HEK293T (cell line): ENCODE results near the gene ZFPM1.

Experiments
- CTCF ChIA-PET: fragments of 350-600 bp; formaldehyde crosslinking; extraction: SDS; loops from one replicate; lab custom pipeline; 2021; ENCODE audit warnings: antibody characterized with exemption, inconsistent platforms; lab: Yijun Ruan, JAX
- POLR2A ChIA-PET: fragments of 350-600 bp; formaldehyde crosslinking; extraction: SDS; loops from one replicate; lab custom pipeline; 2020; ENCODE audit warnings: antibody characterized with exemption, inconsistent platforms; lab: Yijun Ruan, JAX
- DNase-seq: peaks from one replicate; pipeline ENCODE4 v3.0.0; 2012; ENCODE audit warnings: mixed read lengths; ENCODE audit errors: extremely low spot score
- ARNT ChIP-seq: fragments of 450-650 bp; IDR thresholded peaks from 2 replicates; pipeline ENCODE4 v1.6.1; 2017; ENCODE audit warnings: mild to moderate bottlenecking
- BHLHE40 ChIP-seq: fragments of 450-650 bp; IDR thresholded peaks from 2 replicates; pipeline ENCODE4 v1.6.1; 2016; ENCODE audit warnings: mild to moderate bottlenecking, moderate library complexity, borderline replicate concordance
- CTBP1 ChIP-seq: fragments of 450-650 bp; IDR thresholded peaks from 2 replicates; pipeline ENCODE4 v1.6.1; 2016; ENCODE audit warnings: borderline replicate concordance
- ELF4 ChIP-seq: fragments of 450-650 bp; IDR thresholded peaks from 2 replicates; pipeline ENCODE4 v1.6.1; 2017; ENCODE audit warnings: antibody characterized with exemption
- FOXA1 ChIP-seq: fragments of 450-650 bp; IDR thresholded peaks from 2 replicates; pipeline ENCODE4 v1.6.1; 2016; ENCODE audit warnings: mild to moderate bottlenecking
- FOXK2 ChIP-seq: fragments of 450-650 bp; IDR thresholded peaks from 2 replicates; pipeline ENCODE4 v1.6.1; 2016; ENCODE audit warnings: mild to moderate bottlenecking
- FOXM1 ChIP-seq: fragments of 450-650 bp; IDR thresholded peaks from 2 replicates; pipeline ENCODE4 v1.6.1; 2017; ENCODE audit warnings: mild to moderate bottlenecking, borderline replicate concordance
- HDGF ChIP-seq: fragments of 450-650 bp; IDR thresholded peaks from 2 replicates; pipeline ENCODE4 v1.6.1; 2017; ENCODE audit warnings: antibody characterized with exemption, borderline replicate concordance
- L3MBTL2 ChIP-seq: fragments of 450-650 bp; conservative IDR thresholded peaks from 2 replicates; pipeline ENCODE4 v1.6.1; 2016; ENCODE audit warnings: mild to moderate bottlenecking
- LEF1 ChIP-seq: fragments of 450-650 bp; IDR thresholded peaks from 2 replicates; pipeline ENCODE4 v1.6.1; 2017; ENCODE audit warnings: mild to moderate bottlenecking, borderline replicate concordance
- NFRKB ChIP-seq: fragments of 450-650 bp; IDR thresholded peaks from 2 replicates; pipeline ENCODE4 v1.6.1; 2016; ENCODE audit warnings: mild to moderate bottlenecking, moderate library complexity
- PKNOX1 ChIP-seq: fragments of 450-650 bp; IDR thresholded peaks from 2 replicates; pipeline ENCODE4 v1.6.1; 2016
- SP1 ChIP-seq: fragments of 450-650 bp; IDR thresholded peaks from 2 replicates; pipeline ENCODE4 v1.6.1; 2017
- SUZ12 ChIP-seq: fragments of 450-650 bp; IDR thresholded peaks from 2 replicates; pipeline ENCODE4 v1.6.1; 2016; ENCODE audit warnings: mild to moderate bottlenecking
- TARDBP ChIP-seq: fragments of 450-650 bp; IDR thresholded peaks from 2 replicates; pipeline ENCODE4 v1.6.1; 2016
- ZNF384 ChIP-seq: fragments of 450-650 bp; IDR thresholded peaks from 2 replicates; pipeline ENCODE4 v1.6.1; 2016

The ZFPM1 gene

GRCh38 chr16:88444826-88445582 is 8.1 kb upstream of the ZFPM1 start:
- ChIA-PET CTCF (no interaction called here), POLR2A (no interaction called here)
- no peak for TF ChIP-seq SUZ12
- TF ChIP-seq SP1: no peak
- no peak for TF ChIP-seq TARDBP
- no peak for TF ChIP-seq BHLHE40
- no peak for TF ChIP-seq FOXA1
- TF ChIP-seq HDGF: no peak
- TF ChIP-seq ZNF384: no peak
- TF ChIP-seq ARNT: no peak
- TF ChIP-seq ELF4: no peak
- TF ChIP-seq NFRKB: no peak
- no peak for TF ChIP-seq FOXM1
- TF ChIP-seq L3MBTL2: no peak
- no peak for TF ChIP-seq PKNOX1
- DNase-seq: peak; percentile 35

- ChIA-PET POLR2A (no interaction called here), CTCF (no interaction called here)
- DNase-seq: no peak
- no peak for TF ChIP-seq L3MBTL2
- TF ChIP-seq CTBP1: no peak
- no peak for TF ChIP-seq SUZ12
- TF ChIP-seq FOXM1: no peak
Observed at GRCh38 chr16:88445583-88445960, 7.5 kb upstream of the ZFPM1 start.

GRCh38 chr16:88446061-88446460 is 7.0 kb upstream of the ZFPM1 start:
- POLR2A ChIA-PET: no interaction called here
- CTCF ChIA-PET: no interaction called here
- TF ChIP-seq LEF1 (no peak), SUZ12 (no peak), FOXM1 (no peak)
- DNase-seq: no peak

- ChIA-PET CTCF (no interaction called here), POLR2A (no interaction called here)
- TF ChIP-seq BHLHE40: no peak
- no peak for TF ChIP-seq SUZ12
- TF ChIP-seq L3MBTL2: no peak
- no peak for TF ChIP-seq ZNF384
- TF ChIP-seq LEF1: no peak
- no peak for TF ChIP-seq HDGF
- no peak for TF ChIP-seq FOXM1
- TF ChIP-seq CTBP1: no peak
- TF ChIP-seq ARNT: no peak
- no peak for TF ChIP-seq TARDBP
- TF ChIP-seq SP1: no peak
- TF ChIP-seq PKNOX1: no peak
- TF ChIP-seq ELF4: no peak
- no peak for TF ChIP-seq NFRKB
- no peak for TF ChIP-seq FOXK2
- no peak for TF ChIP-seq FOXA1
- no peak for DNase-seq
Observed at GRCh38 chr16:88446736-88447135, 6.3 kb upstream of the ZFPM1 start.

GRCh38 chr16:88447881-88448280 is 5.2 kb upstream of the ZFPM1 start:
- TF ChIP-seq CTBP1 (no peak), L3MBTL2 (no peak), ZNF384 (no peak), FOXK2 (no peak), ELF4 (no peak), ARNT (no peak), BHLHE40 (no peak), FOXM1 (no peak), FOXA1 (no peak), PKNOX1 (no peak), NFRKB (no peak), SP1 (no peak), SUZ12 (no peak), TARDBP (no peak), HDGF (no peak)
- POLR2A ChIA-PET: interaction anchor here (1.6 kb wide), 1 partner anchor 122 kb away, joined by 3 read pairs; the partner anchor contains the start of gene ZC3H18
- CTCF ChIA-PET: interaction anchor here (1.2 kb wide), 1 partner anchor 10 kb away, joined by 3 read pairs; no protein-coding TSS in a partner anchor
- no peak for DNase-seq

- CTCF ChIA-PET: interaction anchor here (1.2 kb wide), 1 partner anchor 11 kb away, joined by 3 read pairs; no protein-coding TSS in a partner anchor
- DNase-seq: no peak
- POLR2A ChIA-PET: interaction anchor here (1.6 kb wide), 1 partner anchor 122 kb away, joined by 3 read pairs; the partner anchor contains the start of gene ZC3H18
- TF ChIP-seq SUZ12 (no peak), ZNF384 (no peak), FOXA1 (no peak), TARDBP (no peak), NFRKB (no peak), ELF4 (no peak), CTBP1 (no peak), L3MBTL2 (no peak), FOXM1 (no peak), SP1 (no peak), BHLHE40 (no peak), HDGF (no peak), LEF1 (no peak), ARNT (no peak), FOXK2 (no peak), PKNOX1 (no peak)
Observed at GRCh38 chr16:88448461-88449266, 4.4 kb upstream of the ZFPM1 start.
